GM11168 (cell line): Measurements from ENCODE around the gene PLOD1.

Source experiments
- in situ Hi-C: fragments of 300-500 bp; cut with MboI; formaldehyde crosslinking; loops from one replicate; pipeline ENCODE4 v1.12.0; 2022; ENCODE audit warnings: low sequenced_read_pairs; ENCODE audit not compliant: unreplicated experiment

The PLOD1 gene

DNA sequence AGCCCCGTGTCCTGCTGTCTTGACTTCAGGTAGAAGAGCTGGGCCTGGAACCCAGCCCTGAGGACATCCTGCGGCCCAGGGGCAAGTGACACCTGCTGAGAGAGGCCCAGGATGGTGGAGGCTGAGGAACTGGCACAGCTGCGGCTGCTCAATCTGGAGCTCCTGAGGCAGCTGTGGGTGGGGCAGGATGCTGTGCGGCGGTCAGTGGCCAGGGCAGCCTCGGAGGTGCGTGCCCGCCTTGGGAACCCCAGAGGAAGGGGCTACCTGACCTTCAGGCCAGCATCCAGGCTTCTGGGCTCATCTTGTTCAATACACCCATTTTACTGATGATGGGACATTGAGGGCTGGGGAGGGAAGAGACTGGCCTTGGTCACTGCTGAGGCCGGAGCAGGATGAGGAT, 87.1 kb downstream of the PLOD1 start:
- in situ Hi-C loops = no loop called here

GRCh38 chr1:12022036-12022435, 87.5 kb downstream of the PLOD1 start:
- in situ Hi-C loops = no loop called here
